GM10847 (cell line): ENCODE results near the gene NECAP2.

Experiments
- POLR2A ChIP-seq: IDR thresholded peaks from 2 replicates; pipeline ENCODE4 v1.6.1; 2011; ENCODE audit not compliant: insufficient read length; ENCODE audit errors: extremely low read depth

NECAP2 gene

DNA sequence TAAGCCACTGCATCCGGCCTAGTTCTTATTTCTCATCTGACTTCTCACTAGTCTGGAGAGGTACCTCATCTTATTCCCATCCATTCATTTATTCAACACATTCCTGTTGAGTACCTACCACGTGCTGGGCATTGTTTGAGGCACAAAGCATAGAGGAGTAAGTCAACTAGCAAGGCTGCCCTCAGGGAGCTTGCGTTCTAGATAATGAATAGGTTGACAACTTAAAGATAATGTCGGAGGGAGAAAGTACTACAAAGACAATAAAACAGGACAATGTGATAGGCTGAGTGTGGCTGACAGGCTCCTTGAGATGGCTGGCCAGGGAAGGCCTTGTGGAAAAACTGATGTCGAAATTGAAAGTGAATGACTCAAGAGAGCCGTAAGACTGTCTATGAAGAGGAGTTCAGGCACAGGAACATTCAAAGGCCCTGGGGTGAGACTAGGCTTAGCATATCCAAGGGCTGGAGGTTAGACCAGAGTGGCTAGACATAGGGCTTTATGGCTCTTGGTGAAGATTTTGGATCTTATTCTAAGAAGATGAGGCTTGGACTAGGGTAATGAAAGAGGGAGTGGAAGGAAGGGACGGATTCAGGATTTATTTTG is 21.6 kb upstream of the NECAP2 start:
- TF ChIP-seq POLR2A: no peak

DNA sequence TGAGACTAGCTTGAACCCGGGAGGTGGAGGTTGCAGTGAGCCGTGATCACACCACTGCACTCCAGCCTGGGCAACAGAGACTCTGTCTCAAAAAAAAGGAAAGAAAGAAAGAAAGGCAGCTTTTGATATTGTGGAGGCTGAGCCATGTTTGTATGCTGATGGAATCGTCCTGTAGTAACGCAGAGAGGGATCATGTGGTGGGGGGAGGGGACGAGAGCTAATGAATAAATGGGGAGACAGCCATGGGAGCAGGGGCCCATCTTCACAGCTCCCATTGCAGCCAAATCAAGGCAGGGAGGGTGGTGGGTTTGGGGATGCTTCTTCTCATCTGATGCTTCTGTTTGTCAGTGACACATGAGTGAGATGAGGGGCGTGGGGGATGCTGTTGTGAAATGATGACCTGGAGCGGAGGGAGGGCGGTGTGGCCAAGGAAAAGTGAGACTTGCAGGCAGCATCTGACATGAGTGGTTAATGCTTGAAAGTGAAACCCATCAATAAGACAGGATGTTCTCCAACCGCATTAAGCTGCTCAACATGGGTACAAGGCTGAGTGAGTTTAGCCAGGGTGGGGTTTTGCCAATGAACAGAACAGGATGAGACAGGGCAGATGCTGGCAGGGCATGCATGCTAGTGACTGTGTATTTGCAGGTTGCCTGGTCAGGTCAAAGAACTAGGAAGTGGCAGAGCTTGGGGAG is 20.0 kb upstream of the NECAP2 start:
- no peak for TF ChIP-seq POLR2A

DNA sequence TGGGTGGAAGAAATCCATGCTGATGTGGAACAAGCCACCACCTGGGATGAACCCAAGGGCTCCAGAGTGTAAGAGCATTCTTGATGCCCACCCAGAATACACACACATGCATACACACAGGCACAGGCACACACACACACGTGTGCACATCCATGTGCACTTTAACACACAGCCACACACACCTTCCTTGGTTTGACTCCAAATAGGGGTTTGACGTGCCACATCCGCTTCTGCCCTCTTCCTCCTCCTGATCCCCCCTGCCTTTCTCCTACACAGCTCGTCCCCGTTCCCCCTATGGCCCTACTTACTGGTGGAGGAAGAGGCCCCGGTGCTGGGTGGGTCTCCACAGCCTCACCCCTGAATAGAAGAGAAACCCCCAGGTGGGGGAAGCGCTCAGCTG is 19.3 kb upstream of the NECAP2 start:
- no peak for TF ChIP-seq POLR2A

DNA sequence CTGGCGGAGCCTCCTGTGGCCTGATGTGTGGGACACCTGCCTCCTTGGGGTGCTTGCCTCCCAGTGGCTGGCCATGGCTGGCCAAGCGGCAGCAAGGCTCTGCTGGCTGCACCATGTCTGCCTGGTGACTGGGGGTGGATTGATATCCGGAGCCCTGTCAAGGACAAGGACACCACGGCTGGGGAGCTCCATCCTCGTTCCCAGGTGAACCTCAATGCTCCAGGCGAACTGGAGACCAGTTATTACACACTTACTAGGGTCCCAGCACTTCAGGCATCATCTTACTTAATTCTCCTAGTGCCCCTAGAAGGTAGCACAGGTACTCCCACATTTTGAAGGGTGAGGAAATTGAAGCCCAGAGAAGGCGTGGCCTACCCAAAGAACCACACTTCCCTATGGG is 18.5 kb upstream of the NECAP2 start:
- no peak for TF ChIP-seq POLR2A

DNA sequence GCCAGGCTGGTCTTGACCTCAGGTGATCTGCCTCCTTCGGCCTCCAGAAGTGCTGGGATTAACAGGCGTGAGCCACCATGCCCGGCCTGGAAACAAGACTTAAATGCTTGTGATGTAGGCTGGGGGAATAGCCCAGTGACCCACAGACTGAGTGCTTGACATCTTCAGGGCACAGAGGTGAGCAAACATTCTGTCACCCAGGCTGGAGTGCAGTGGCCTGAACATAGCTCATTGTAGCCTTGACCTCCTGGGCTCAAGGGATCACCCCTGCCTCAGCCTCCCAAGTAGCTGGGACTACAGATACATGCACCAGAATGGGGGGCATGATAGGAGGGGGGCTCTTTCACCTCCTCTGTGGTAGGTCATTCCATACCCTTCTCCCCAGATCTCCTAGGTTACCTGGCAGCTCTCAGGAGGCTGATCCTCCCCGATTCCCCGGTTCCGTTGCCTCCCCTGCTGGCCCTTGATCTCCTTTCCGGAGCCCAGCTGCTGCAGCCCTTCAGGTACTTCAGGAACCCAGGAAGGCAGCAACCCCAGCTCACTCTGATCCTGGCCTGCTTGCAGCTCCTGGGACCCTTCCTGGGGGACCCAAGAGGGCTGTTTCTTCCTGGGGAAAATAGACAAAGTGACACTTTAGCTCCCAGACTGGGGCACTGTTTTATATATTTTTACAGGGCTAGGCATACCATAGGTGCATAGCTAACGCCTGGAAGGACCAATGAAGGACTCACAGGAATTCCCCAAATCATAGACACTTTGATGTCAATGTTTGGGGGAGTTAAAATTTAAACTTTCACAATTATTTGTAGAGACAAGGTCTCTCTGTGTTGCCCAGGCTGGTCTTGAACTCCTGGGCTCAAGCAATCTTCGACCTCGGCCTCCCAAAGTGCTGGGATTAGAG is 15.1 kb upstream of the NECAP2 start:
- no peak for TF ChIP-seq POLR2A

DNA sequence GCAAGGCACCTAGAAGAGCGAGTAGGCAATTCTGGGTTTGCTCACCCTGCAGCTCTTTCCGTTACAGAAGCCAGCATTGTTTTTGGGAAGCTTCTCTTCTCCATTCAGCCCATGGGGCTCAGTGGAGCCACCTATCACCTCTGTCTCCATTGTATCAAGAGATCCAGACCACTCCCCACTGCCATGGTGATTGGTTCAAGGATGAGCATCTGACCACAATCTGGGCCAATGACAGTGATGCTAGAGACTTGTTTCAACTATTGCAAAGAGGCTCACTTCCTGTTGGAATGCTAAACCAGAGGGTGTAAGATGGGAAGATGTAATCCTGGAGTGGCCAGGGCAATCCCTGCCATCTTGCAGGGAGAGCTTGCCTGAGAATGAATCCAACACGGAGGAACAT is 9.9 kb upstream of the NECAP2 start:
- TF ChIP-seq POLR2A: no peak

DNA sequence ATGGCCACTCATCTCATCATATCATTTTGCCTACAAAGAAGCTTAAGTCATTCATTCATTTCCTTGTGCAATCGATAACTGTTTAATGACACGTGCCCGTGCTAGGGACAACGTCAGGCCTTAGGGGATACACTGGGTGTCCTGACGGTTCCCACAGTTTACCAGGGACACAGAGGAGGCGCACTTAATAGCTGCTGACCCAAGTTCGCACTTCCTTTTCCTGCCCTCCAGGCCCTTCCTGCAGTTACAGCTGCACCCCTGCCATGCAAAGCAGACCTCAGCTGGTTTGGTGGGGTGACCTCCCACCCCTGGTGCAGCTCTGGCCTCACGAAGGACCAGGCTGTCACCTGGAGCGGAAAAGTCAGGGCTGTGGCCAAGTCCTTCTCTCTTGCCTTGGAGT is 7.5 kb upstream of the NECAP2 start:
- TF ChIP-seq POLR2A: no peak

DNA sequence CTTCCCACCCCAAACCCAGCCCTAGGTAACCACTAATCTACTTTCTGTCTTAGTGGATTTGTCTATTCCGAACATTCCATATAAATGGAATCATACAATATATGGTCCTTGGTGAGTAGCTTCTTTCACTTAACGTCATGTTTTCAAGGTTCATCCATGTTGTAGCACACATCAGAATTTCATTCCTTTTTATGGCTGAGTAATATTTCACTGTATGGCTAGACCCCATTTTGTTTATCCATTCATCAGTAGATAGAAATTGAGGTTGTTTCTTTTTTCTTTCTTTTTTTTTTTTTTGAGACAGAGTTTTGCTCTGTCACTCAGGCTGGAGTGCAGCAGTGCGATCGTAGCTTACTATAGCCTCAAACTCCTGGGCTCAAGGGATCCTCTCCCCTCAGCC is 6.5 kb upstream of the NECAP2 start:
- TF ChIP-seq POLR2A: no peak

DNA sequence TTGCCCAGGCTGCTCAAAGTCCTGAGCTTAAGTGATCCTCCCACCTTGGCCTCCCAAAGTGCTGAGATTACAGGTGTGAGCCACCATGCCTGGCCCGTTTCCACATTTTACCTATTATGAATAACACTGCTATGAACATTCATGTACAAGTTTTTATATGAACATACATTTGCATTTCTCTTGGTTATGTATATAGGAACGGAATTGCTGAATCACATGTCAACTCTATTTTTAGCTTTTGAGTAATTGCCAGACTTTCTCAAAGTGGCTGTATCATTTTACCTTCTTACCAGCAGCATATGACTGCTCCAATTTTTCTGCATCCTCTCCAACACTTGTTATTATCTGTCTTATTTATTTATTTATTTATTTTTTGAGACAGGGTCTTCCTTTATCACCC is 6.0 kb upstream of the NECAP2 start:
- no peak for TF ChIP-seq POLR2A

DNA sequence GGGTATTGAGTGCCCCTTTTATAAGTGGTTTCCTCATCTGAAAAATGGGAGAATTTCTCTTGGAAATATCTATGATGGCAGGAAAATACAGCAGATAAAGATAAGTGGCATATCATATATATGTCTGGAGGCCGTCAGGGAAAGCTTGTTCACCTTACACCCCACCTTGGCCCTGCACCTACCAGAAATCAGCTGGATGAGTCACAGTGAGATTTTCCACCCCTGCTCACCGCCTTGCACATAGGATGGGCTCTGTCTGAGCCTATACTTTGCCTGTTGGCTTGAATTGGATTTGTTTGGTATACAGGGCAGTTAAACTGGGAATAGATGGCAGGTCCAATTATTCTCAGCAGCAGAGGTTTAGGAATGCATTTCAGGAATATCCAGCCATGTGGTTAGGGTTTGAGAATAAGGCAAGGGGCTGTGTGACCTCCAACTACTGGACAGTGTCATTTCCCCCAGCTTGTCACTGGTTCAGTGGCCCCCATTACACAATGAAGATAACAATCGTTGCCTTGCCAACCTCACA is 3.5 kb upstream of the NECAP2 start, which contains the start of gene SPATA21:
Gene SPATA21 (minus strand): TSS at position 479 of the 529 bp plus-strand sequence. CDS start 6,053 bp downstream, outside the sequence.
- no peak for TF ChIP-seq POLR2A

DNA sequence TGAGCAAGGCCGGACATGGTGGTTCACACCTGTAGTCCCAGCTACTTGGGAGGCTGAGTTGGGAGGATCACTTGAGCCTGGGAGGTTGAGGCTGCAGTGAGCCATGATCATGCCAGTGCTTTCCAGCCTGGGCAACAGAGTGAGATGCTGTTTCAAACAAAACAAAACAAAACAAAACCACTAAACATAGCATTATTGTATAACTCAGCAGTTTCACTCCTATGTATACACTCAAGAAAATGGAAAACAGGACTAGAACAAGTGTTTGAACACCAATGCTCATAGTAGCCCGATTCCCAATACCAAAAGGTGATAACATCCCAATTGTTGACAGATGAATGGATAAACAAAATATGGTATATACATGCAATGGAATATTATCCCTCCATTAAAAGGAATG is 2.0 kb upstream of the NECAP2 start:
- no peak for TF ChIP-seq POLR2A

DNA sequence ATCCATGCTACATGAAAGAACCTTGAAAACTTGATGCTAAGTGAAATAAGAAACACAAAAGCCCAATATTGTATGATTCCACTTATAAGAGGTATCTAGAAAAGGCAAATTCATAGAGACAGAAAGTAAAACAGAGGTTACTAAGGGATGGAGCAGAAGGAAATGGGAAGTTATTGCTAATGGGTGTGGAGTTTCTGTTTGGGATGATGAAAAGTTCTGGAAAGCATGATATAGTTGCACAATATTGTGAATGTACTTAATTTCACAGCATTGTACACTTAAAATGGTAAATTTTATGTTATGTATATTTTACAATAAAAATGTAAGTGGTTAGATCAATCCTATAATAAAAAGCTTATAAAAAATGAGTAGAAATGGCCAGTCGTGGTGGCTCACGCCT is 1.6 kb upstream of the NECAP2 start:
- no peak for TF ChIP-seq POLR2A

DNA sequence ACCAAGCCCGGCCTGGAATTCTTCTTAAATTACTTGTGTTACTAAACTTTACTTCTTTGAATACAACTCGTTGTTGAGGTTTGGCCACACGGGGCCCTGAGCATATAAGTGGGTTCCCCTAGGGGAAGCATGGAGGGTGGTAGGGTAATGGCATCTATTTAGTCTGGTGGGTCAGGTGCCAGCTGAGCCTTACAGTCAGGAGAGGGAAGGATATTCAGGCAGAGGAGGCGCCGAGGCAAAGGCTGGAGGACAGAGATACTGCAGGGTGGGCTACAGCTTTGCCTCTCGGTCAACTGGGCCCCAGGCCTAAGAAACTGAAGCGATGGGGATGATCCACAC is 424 bp upstream of the NECAP2 start:
- no peak for TF ChIP-seq POLR2A

DNA sequence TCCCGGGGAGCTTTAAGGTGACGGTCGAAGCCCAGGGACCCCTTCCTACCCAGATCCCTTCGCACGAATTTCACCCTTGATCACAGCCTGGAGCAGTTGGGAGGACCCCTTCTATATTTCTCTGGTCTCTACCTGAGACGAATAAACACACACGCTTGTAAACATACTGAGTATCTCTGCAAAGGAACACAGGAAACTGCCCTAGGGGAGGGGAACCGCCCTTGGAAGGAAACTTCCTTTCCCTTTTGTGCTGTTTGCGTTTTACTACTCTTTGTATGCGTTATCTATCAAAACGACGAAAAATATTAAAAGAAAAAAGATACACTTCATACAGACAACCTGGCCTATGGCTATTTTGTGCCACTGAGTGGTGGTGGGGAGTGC is 750 bp downstream of the NECAP2 start:
- TF ChIP-seq POLR2A: no peak

DNA sequence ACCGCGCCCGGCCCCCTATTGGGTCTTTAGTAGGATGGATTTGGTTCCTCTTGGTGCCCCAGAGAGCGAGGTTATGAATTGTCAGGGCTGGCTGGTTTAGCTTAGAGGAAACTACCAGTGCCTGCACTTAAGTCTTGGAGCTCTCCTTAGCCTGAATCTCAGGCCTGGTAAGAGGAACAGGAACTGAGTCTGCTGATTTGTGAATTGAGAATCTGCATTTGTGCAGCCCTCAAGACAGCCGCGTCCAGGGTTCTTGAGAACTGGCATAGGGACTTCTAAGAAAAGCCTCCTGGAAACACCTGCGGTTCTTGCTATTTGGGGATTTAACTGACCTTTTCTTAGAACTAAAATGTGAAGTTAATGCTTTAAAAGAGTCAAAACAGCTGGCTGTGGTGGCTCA is 1.7 kb downstream of the NECAP2 start:
- TF ChIP-seq POLR2A: no peak

DNA sequence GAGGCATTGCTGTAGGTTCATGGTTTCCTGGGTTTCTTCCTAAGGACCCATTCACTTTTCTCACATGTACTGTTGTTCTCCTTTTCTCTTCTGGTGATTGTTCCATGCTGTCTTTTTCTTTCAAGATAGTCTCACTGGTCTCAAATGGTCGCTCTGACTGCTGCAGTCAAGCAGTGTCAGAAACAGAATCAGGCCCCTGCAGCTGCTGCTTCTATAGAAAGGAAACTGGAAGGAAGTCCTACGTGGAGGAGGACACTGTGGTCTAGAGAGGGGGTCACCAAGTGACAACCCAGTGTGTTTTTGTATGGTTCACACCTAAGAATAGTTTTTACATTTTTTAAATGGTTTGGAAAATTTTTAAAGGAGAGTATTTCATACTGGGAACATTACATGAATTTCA is 2.4 kb downstream of the NECAP2 start:
- no peak for TF ChIP-seq POLR2A
